ENCODE results near the gene RBM43. TPM values are rescaled to one million over a fixed set of nuclear protein-coding genes. Genes with fewer than 3 reads are reported as not detected.

RBM43 gene
- total RNA-seq, 2 experiments from 2014 or later: 0.25 to 0.91 TPM

DNA sequence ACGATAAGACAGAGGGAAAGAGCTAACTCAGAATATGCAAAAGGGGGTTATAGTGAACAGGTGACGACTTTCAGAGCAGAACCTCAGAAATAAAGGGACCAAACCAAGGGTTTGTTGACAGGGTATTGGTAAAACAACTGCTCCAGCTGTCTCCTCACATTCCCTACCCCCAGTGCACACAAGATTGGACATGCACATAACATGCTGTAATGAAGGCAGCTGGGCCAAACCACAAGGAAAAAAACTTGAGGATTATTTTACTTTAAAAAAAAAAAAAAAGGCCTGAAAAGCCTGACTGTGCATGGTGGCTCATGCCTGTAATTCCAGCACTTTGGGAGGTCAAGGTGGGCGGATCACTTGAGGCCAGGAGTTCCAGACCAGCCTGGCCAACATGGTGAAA, 3.5 kb downstream of the RBM43 start:
- CTCF ChIA-PET (ENCODE audit: unreplicated experiment): no interaction called here
- no peaks in the 10 kb centered on the region for H3K9me3 ChIP-seq (ENCODE audit: low read length)
- no TSS peak for BruUV-seq (replicated peaks)
- H3K27ac ChIP-seq (ENCODE audit: low read depth, low read length, poor library complexity, severe bottlenecking): no peak overlapping the region
- DNase-seq (ENCODE audit: low spot score): no peak
- no peaks in the 10 kb centered on the region for H4K20me1 ChIP-seq (ENCODE audit: insufficient read depth, low read length)
- no peaks in the 10 kb centered on the region for H3K79me2 ChIP-seq (ENCODE audit: insufficient read depth, low read depth, low read length)
- H3K4me1 ChIP-seq (ENCODE audit: insufficient read depth, low read length, poor library complexity, severe bottlenecking): peaks cover 15% of the 10 kb centered on the region
- H3K4me3 ChIP-seq (ENCODE audit: low read depth, low read length, poor library complexity, severe bottlenecking): no peak overlapping the region
- TF ChIP-seq, protein P1, sequence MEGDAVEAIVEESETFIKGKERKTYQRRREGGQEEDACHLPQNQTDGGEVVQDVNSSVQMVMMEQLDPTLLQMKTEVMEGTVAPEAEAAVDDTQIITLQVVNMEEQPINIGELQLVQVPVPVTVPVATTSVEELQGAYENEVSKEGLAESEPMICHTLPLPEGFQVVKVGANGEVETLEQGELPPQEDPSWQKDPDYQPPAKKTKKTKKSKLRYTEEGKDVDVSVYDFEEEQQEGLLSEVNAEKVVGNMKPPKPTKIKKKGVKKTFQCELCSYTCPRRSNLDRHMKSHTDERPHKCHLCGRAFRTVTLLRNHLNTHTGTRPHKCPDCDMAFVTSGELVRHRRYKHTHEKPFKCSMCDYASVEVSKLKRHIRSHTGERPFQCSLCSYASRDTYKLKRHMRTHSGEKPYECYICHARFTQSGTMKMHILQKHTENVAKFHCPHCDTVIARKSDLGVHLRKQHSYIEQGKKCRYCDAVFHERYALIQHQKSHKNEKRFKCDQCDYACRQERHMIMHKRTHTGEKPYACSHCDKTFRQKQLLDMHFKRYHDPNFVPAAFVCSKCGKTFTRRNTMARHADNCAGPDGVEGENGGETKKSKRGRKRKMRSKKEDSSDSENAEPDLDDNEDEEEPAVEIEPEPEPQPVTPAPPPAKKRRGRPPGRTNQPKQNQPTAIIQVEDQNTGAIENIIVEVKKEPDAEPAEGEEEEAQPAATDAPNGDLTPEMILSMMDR (conservative IDR thresholded peaks at IDR 0.05; ENCODE audit: low read length): no peak
- no peak for TF ChIP-seq EZH2phosphoT487 (IDR thresholded peaks at IDR 0.05; ENCODE audit: borderline replicate concordance, low read depth, low read length)
- no peak overlapping the region for H3K4me2 ChIP-seq (ENCODE audit: low read length)
- no peak overlapping the region for H2AFZ ChIP-seq (ENCODE audit: low read length)
- H3K9me2 ChIP-seq (ENCODE audit: insufficient read depth, low read length): no peaks in the 10 kb centered on the region
- intact Hi-C loops (cut with micrococcal nuclease; ENCODE audit: unreplicated experiment): no loop called here
- POLR2A ChIA-PET: no interaction called here
- H3K36me3 ChIP-seq (ENCODE audit: insufficient read depth, low read length): no peaks in the 10 kb centered on the region

DNA sequence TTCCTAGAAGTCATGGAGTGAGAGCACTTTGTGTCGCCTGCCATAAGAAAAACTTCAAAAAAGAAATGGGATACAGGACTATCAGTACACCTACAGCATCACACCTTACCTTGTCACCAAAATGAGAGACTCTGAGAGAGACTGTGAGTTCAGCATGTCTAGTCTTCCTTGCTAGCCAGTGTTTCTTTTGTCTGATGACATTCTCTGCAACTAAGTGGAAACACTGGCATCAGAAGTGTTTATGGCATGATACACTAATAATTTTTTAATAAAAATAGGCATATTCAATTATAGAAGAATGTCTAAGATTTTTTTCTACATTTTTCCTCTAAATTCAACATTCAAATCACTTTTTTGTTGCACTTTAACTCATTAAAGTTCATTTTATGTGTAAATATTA, 9.0 kb downstream of the RBM43 start:
- intact Hi-C loops (cut with micrococcal nuclease; ENCODE audit: unreplicated experiment): no loop called here
- no peak for DNase-seq (ENCODE audit: low spot score)
- BruUV-seq (replicated peaks): no TSS peak
- H4K20me1 ChIP-seq (ENCODE audit: insufficient read depth, low read length): no peaks in the 10 kb centered on the region
- no peaks in the 10 kb centered on the region for H3K9me2 ChIP-seq (ENCODE audit: insufficient read depth, low read length)
- TF ChIP-seq EZH2phosphoT487 (IDR thresholded peaks at IDR 0.05; ENCODE audit: borderline replicate concordance, low read depth, low read length): no peak
- TF ChIP-seq, protein P1 (conservative IDR thresholded peaks at IDR 0.05; ENCODE audit: low read length): no peak
- no peaks in the 10 kb centered on the region for H3K4me1 ChIP-seq (ENCODE audit: insufficient read depth, low read length, poor library complexity, severe bottlenecking)
- no peak overlapping the region for H2AFZ ChIP-seq (ENCODE audit: low read length)
- H3K79me2 ChIP-seq (ENCODE audit: insufficient read depth, low read depth, low read length): no peaks in the 10 kb centered on the region
- H3K4me3 ChIP-seq (ENCODE audit: low read depth, low read length, poor library complexity, severe bottlenecking): no peak overlapping the region
- H3K9me3 ChIP-seq (ENCODE audit: low read length): peaks cover 15% of the 10 kb centered on the region
- ChIA-PET CTCF (ENCODE audit: unreplicated experiment) (no interaction called here), POLR2A (no interaction called here)
- no peak overlapping the region for H3K27ac ChIP-seq (ENCODE audit: low read depth, low read length, poor library complexity, severe bottlenecking)
- no peaks in the 10 kb centered on the region for H3K36me3 ChIP-seq (ENCODE audit: insufficient read depth, low read length)
- H3K4me2 ChIP-seq (ENCODE audit: low read length): no peak overlapping the region

DNA sequence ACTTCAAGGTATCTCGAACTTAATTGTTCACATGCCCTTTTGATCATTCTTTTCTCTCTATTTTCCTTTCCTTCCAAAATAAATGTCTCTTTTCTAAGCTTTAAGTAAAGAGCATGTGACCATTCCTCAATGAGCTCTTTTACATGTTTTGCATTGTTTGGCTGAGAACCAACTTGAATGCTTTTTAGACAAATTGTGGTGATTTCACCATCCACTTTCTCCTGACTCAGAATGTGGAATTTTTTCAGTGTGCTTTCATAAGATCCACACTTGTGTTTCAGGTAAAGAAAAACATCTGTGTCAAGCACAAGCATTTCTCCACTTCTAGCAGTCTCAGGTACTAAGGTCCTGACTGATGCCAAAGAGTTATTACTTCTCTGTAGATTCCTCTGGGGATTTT, 10.7 kb downstream of the RBM43 start:
- Histone ChIP-seq H3K27ac (ENCODE audit: low read depth, low read length, poor library complexity, severe bottlenecking) (no peak overlapping the region), H3K9me2 (ENCODE audit: insufficient read depth, low read length) (no peaks in the 10 kb centered on the region), H3K79me2 (ENCODE audit: insufficient read depth, low read depth, low read length) (no peaks in the 10 kb centered on the region), H3K9me3 (ENCODE audit: low read length) (peaks cover 17% of the 10 kb centered on the region), H3K36me3 (ENCODE audit: insufficient read depth, low read length) (no peaks in the 10 kb centered on the region), H4K20me1 (ENCODE audit: insufficient read depth, low read length) (no peaks in the 10 kb centered on the region), H3K4me3 (ENCODE audit: low read depth, low read length, poor library complexity, severe bottlenecking) (no peak overlapping the region), H3K4me1 (ENCODE audit: insufficient read depth, low read length, poor library complexity, severe bottlenecking) (no peaks in the 10 kb centered on the region), H3K4me2 (ENCODE audit: low read length) (no peak overlapping the region), H2AFZ (ENCODE audit: low read length) (no peak overlapping the region)
- POLR2A ChIA-PET: interaction anchor here (1.4 kb wide), 1 partner anchor 12 kb away, joined by 3 read pairs; no protein-coding TSS in a partner anchor
- CTCF ChIA-PET (ENCODE audit: unreplicated experiment): no interaction called here
- BruUV-seq (replicated peaks): no TSS peak
- TF ChIP-seq, protein P1 (conservative IDR thresholded peaks at IDR 0.05; ENCODE audit: low read length): no peak
- no peak for TF ChIP-seq EZH2phosphoT487 (IDR thresholded peaks at IDR 0.05; ENCODE audit: borderline replicate concordance, low read depth, low read length)
- intact Hi-C loops (cut with micrococcal nuclease; ENCODE audit: unreplicated experiment): no loop called here
- DNase-seq (ENCODE audit: low spot score): no peak
